ENCODE measurements around the gene DTNB.
A peak's percentile ranks its signal among the peaks of the same experiment; 100 is the strongest.

The DTNB gene

GRCh38 chr2:25493207-25493606 lies 180.2 kb downstream of the DTNB start:
- DNase-seq, result no peak

GRCh38 chr2:25492726-25493125 lies 180.7 kb downstream of the DTNB start:
- no peak for DNase-seq

GRCh38 chr2:25491966-25492532 lies 181.3 kb downstream of the DTNB start:
- no peak for DNase-seq

- no peak for DNase-seq
These were observed 182.2 kb downstream of the DTNB start for GRCh38 chr2:25491003-25491696.

GRCh38 chr2:25490217-25490616 lies 183.2 kb downstream of the DTNB start:
- no peak for DNase-seq

GRCh38 chr2:25489631-25490030 lies 183.7 kb downstream of the DTNB start:
- DNase-seq, result no peak

GRCh38 chr2:25483607-25484266 lies 189.6 kb downstream of the DTNB start:
- no peak for DNase-seq

- DNase-seq, result no peak
These were observed 191.0 kb downstream of the DTNB start for GRCh38 chr2:25482341-25482740.

GRCh38 chr2:25481381-25482300 lies 191.7 kb downstream of the DTNB start:
- no peak for DNase-seq

GRCh38 chr2:25480561-25480960 lies 192.8 kb downstream of the DTNB start:
- no peak for DNase-seq

GRCh38 chr2:25479761-25480160 lies 193.6 kb downstream of the DTNB start:
- DNase-seq, result no peak

- DNase-seq, result no peak
These were observed 194.6 kb downstream of the DTNB start for GRCh38 chr2:25478736-25479135.

GRCh38 chr2:25473758-25474340 lies 199.5 kb downstream of the DTNB start:
- peak; percentile 72 for DNase-seq

- DNase-seq, result no peak
These were observed 200.2 kb downstream of the DTNB start for GRCh38 chr2:25473131-25473530.

- DNase-seq, result no peak
These were observed 202.6 kb downstream of the DTNB start for GRCh38 chr2:25470806-25471205.

- no peak for DNase-seq
These were observed 205.6 kb downstream of the DTNB start for GRCh38 chr2:25467743-25468142.

GRCh38 chr2:25462021-25462420 lies 211.4 kb downstream of the DTNB start:
- no peak for DNase-seq

- no peak for DNase-seq
These were observed 213.0 kb downstream of the DTNB start for GRCh38 chr2:25460261-25460905.

GRCh38 chr2:25454824-25455611 lies 218.4 kb downstream of the DTNB start:
- DNase-seq, result no peak

GRCh38 chr2:25453199-25453905 lies 220.0 kb downstream of the DTNB start:
- DNase-seq, result no peak

GRCh38 chr2:25448808-25449207 lies 224.6 kb downstream of the DTNB start:
- DNase-seq, result no peak

Data from NCI-H446 treated with DMSO at 0.1 percent for 48 hours (cell line).